HEK293 (cell line): ENCODE measurements around the gene BPIFB4.

Experiments used
- ZNF214 ChIP-seq: fragments of 450-650 bp; formaldehyde crosslinking; IDR thresholded peaks from 2 replicates; pipeline ENCODE4 v1.5.1; 2017; ENCODE audit warnings: missing biosample characterization, mild to moderate bottlenecking, missing genetic modification characterization, borderline replicate concordance
- ZNF76 ChIP-seq: fragments of 450-650 bp; formaldehyde crosslinking; IDR thresholded peaks from 2 replicates; pipeline ENCODE4; 2016; ENCODE audit warnings: low read depth, missing biosample characterization, missing genetic modification characterization, borderline replicate concordance
- TF ChIP-seq, protein P1 (sequence below): fragments of 450-650 bp; IDR thresholded peaks from 2 replicates; pipeline ENCODE4 v1.5.1; 2018; ENCODE audit warnings: missing biosample characterization, mild to moderate bottlenecking, missing genetic modification characterization

GRCh38 chr20:33063271-33063670, 16.2 kb upstream of the BPIFB4 start:
- TF ChIP-seq, protein P1, sequence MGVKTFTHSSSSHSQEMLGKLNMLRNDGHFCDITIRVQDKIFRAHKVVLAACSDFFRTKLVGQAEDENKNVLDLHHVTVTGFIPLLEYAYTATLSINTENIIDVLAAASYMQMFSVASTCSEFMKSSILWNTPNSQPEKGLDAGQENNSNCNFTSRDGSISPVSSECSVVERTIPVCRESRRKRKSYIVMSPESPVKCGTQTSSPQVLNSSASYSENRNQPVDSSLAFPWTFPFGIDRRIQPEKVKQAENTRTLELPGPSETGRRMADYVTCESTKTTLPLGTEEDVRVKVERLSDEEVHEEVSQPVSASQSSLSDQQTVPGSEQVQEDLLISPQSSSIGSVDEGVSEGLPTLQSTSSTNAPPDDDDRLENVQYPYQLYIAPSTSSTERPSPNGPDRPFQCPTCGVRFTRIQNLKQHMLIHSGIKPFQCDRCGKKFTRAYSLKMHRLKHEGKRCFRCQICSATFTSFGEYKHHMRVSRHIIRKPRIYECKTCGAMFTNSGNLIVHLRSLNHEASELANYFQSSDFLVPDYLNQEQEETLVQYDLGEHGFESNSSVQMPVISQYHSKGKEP (tag by site-specific recombination): no peak
- no peak for TF ChIP-seq ZNF76 (tag by site-specific recombination)
- TF ChIP-seq ZNF214 (tag by site-specific recombination): no peak
